ENCODE results near the gene ESRRB.

- TF ChIP-seq CTCF (IDR thresholded peaks at IDR 0.05): no peak
- no peak for TF ChIP-seq POLR2A (IDR thresholded peaks at IDR 0.05)
- no peak for TF ChIP-seq EP300 (IDR thresholded peaks at IDR 0.05)
Observed at GRCh38 chr14:76496595-76496994, 120.7 kb downstream of the ESRRB start.

All from gastroesophageal sphincter (tissue), 3 donors.